ENCODE results near the gene ECHDC3.

The ECHDC3 gene

DNA sequence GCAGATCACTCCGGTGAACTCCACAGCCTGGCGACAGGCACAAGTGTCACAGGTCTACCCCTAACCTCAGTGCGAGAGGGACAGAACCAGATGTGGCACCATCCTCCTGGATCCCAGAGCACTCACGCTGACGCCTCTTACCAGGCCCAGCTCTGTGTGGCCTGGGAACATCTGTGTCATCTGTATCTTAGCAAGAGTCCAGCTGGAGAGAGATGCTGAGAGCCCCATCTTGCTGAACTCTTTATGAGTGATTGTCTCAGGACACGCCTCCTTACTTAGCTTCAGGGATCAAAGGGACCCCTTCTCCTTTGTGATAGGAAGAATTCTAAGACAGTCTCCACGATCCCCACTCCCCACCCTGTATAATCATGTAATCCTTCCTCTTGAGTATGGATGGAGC is 71.0 kb downstream of the ECHDC3 start:
- H3K27ac ChIP-seq (ENCODE audit: low read length) = no peak overlapping the region
- H3K27me3 ChIP-seq (ENCODE audit: control insufficient read depth, insufficient read depth, low read length) = no peaks in the 10 kb centered on the region
- H3K4me3 ChIP-seq (ENCODE audit: low read length) = no peak overlapping the region
- H3K4me1 ChIP-seq (ENCODE audit: control insufficient read depth, insufficient read depth, low read length) = 0 out of 2 replicates have a peak, but pooled peaks cover 2% of the 10 kb centered on the region
- no peaks in the 10 kb centered on the region for H3K9me3 ChIP-seq (ENCODE audit: control insufficient read depth, insufficient read depth, low read length)
- no CpG with 5 or more reads among the region's 7 CpGs for WGBS (ENCODE audit: insufficient coverage, insufficient read length)
- no peak for DNase-seq (ENCODE audit: low read depth, low spot score)
- H3K36me3 ChIP-seq (ENCODE audit: control insufficient read depth, insufficient read depth, low read length) = no peaks in the 10 kb centered on the region

Measured in iPS DF 6.9 (cell line).